K562 (cell line): ENCODE results near the gene TBC1D2. TPM values are rescaled to one million over a fixed set of nuclear protein-coding genes. Genes with fewer than 3 reads are reported as not detected.

ENCODE experiments used
- ESRRB ChIP-seq: fragments of 250-450 bp; sonication (Bioruptor Pico); IDR thresholded peaks from 2 replicates; pipeline ENCODE4 v1.5.0; 2020; ENCODE audit warnings: mild to moderate bottlenecking, moderate library complexity, borderline replicate concordance
- TCF7 ChIP-seq: sonication (generic); IDR thresholded peaks from 2 replicates; pipeline ENCODE4 v1.6.1; 2016; ENCODE audit warnings: antibody characterized with exemption, borderline replicate concordance
- polyA plus RNA-seq, 8 experiments: library from polyadenylated mRNA; depleted of rRNA in 4 of 8; stranded (reverse) in 5 of 8; unstranded in 3 of 8; fragments of >200 nt; fragmentation: Nextera tagmentation in 2 of 8; fragmentation: Illumina TruSeq in 1 of 8; extraction: Ambion mirVana in 2 of 8; extraction: Trizol in 1 of 8; gene quantifications; 2 replicates each; pipeline versions ENCODE4 v1.2.1 to v1.2.3, GENCODE V29; 2011 to 2014; ENCODE audit warnings: inconsistent platforms in 1 of 8, missing spikeins in 1 of 8
- total RNA-seq, 7 experiments: library from RNA; depleted of rRNA in 6 of 7; stranded (reverse); fragments of >200 nt in 6 of 7; fragmentation: Illumina TruSeq in 2 of 7; extraction: Trizol in 2 of 7; gene quantifications; 2 replicates each; pipeline versions ENCODE4 v1.2.1 to v1.2.3, GENCODE V29; 2011 to 2021; ENCODE audit warnings: low replicate concordance in 1 of 7
- TF ChIP-seq, protein P1 (sequence below), 2 experiments: fragments of 450-650 bp; formaldehyde crosslinking in 1 of 2; IDR thresholded peaks; 2 replicates each; pipeline versions ENCODE4 v1.4.0 to v1.6.1; 2014 to 2020; ENCODE audit warnings: mild to moderate bottlenecking in 2 of 2, borderline replicate concordance in 1 of 2, low read depth in 1 of 2
- TF ChIP-seq, protein P2 (sequence below): conservative IDR thresholded peaks from 2 replicates; pipeline ENCODE4 v1.6.1; 2011; ENCODE audit warnings: low read depth, mild to moderate bottlenecking, low read length; ENCODE audit not compliant: control insufficient read depth
- TF ChIP-seq, protein P3 (sequence below): fragments of 250-450 bp; sonication (Bioruptor Pico); IDR thresholded peaks from 2 replicates; pipeline ENCODE4 v1.5.0; 2021
- TF ChIP-seq, protein P4 (sequence below): sonication (generic); formaldehyde crosslinking; IDR thresholded peaks from 2 replicates; pipeline ENCODE4 v1.8.1; 2022; ENCODE audit warnings: missing genetic modification reagents

The TBC1D2 gene
- total and polyA plus RNA-seq, 9 of the 15 experiments (the other 6 are each of a cell fraction or from before 2014, with no cell fraction given): 0.10 to 7.0 (median 2.5) TPM

DNA sequence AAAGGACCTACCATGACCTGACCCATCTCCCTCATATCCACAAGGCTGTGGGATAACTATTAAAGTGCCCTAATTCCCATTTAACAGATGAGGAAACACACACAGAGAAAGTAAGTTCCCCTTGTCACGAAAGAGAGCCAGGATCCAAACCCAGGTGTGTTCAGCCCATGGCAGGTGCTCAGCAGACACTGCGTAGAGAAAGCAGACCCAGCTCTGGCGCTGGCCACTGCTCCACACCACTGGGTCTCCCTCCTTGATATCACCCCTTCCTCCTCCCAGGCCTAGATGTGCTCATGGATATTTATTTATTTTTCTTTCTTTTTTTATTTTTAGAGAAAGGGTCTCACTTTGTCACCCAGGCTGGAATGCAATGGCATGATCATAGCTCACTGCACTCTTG, 39.1 kb downstream of the TBC1D2 start (continued):
- TF ChIP-seq, protein P1, sequence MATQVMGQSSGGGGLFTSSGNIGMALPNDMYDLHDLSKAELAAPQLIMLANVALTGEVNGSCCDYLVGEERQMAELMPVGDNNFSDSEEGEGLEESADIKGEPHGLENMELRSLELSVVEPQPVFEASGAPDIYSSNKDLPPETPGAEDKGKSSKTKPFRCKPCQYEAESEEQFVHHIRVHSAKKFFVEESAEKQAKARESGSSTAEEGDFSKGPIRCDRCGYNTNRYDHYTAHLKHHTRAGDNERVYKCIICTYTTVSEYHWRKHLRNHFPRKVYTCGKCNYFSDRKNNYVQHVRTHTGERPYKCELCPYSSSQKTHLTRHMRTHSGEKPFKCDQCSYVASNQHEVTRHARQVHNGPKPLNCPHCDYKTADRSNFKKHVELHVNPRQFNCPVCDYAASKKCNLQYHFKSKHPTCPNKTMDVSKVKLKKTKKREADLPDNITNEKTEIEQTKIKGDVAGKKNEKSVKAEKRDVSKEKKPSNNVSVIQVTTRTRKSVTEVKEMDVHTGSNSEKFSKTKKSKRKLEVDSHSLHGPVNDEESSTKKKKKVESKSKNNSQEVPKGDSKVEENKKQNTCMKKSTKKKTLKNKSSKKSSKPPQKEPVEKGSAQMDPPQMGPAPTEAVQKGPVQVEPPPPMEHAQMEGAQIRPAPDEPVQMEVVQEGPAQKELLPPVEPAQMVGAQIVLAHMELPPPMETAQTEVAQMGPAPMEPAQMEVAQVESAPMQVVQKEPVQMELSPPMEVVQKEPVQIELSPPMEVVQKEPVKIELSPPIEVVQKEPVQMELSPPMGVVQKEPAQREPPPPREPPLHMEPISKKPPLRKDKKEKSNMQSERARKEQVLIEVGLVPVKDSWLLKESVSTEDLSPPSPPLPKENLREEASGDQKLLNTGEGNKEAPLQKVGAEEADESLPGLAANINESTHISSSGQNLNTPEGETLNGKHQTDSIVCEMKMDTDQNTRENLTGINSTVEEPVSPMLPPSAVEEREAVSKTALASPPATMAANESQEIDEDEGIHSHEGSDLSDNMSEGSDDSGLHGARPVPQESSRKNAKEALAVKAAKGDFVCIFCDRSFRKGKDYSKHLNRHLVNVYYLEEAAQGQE (IDR thresholded peaks at IDR 0.05; ENCODE audit: borderline replicate concordance): no peak
- TF ChIP-seq, protein P1 (CRISPR knock-in tag; IDR thresholded peaks at IDR 0.05; ENCODE audit: low read depth): no peak
- TF ChIP-seq, protein P2, sequence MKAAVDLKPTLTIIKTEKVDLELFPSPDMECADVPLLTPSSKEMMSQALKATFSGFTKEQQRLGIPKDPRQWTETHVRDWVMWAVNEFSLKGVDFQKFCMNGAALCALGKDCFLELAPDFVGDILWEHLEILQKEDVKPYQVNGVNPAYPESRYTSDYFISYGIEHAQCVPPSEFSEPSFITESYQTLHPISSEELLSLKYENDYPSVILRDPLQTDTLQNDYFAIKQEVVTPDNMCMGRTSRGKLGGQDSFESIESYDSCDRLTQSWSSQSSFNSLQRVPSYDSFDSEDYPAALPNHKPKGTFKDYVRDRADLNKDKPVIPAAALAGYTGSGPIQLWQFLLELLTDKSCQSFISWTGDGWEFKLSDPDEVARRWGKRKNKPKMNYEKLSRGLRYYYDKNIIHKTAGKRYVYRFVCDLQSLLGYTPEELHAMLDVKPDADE: no peak
- TF ChIP-seq, protein P3, sequence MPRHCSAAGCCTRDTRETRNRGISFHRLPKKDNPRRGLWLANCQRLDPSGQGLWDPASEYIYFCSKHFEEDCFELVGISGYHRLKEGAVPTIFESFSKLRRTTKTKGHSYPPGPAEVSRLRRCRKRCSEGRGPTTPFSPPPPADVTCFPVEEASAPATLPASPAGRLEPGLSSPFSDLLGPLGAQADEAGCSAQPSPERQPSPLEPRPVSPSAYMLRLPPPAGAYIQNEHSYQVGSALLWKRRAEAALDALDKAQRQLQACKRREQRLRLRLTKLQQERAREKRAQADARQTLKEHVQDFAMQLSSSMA: no peak
- TF ChIP-seq TCF7 (no peak), ESRRB (no peak)
- TF ChIP-seq, protein P4, sequence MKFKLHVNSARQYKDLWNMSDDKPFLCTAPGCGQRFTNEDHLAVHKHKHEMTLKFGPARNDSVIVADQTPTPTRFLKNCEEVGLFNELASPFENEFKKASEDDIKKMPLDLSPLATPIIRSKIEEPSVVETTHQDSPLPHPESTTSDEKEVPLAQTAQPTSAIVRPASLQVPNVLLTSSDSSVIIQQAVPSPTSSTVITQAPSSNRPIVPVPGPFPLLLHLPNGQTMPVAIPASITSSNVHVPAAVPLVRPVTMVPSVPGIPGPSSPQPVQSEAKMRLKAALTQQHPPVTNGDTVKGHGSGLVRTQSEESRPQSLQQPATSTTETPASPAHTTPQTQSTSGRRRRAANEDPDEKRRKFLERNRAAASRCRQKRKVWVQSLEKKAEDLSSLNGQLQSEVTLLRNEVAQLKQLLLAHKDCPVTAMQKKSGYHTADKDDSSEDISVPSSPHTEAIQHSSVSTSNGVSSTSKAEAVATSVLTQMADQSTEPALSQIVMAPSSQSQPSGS (CRISPR knock-in tag): no peak
